Coronary artery (tissue), 2 donors: ENCODE measurements around the gene EDEM1.

ENCODE experiments used
- DNase-seq: peaks from one replicate; pipeline ENCODE4 v3.0.0-alpha.2; 2017; ENCODE audit warnings: low spot score
- H3K27ac ChIP-seq, 2 donors: fragments of 200-600 bp; sonication (generic); one replicate each; pipeline ENCODE4 v1.5.1; 2016 to 2019
- H3K4me3 ChIP-seq: fragments of 200-600 bp; sonication (generic); 2 replicates; pipeline ENCODE4 v1.5.1; 2016; ENCODE audit warnings: mild to moderate bottlenecking, moderate library complexity
- TF ChIP-seq, protein P1 (sequence below): fragments of 200-600 bp; sonication (generic); IDR thresholded peaks from one replicate; pipeline ENCODE4 v1.5.1; 2019; ENCODE audit warnings: antibody characterized with exemption

Gene EDEM1

GRCh38 chr3:5248822-5249221 is 61.3 kb downstream of the EDEM1 start:
- DNase-seq: no peak
- Histone ChIP-seq H3K27ac (no peak overlapping the region), H3K4me3 (no peak overlapping the region)
- TF ChIP-seq, protein P1, sequence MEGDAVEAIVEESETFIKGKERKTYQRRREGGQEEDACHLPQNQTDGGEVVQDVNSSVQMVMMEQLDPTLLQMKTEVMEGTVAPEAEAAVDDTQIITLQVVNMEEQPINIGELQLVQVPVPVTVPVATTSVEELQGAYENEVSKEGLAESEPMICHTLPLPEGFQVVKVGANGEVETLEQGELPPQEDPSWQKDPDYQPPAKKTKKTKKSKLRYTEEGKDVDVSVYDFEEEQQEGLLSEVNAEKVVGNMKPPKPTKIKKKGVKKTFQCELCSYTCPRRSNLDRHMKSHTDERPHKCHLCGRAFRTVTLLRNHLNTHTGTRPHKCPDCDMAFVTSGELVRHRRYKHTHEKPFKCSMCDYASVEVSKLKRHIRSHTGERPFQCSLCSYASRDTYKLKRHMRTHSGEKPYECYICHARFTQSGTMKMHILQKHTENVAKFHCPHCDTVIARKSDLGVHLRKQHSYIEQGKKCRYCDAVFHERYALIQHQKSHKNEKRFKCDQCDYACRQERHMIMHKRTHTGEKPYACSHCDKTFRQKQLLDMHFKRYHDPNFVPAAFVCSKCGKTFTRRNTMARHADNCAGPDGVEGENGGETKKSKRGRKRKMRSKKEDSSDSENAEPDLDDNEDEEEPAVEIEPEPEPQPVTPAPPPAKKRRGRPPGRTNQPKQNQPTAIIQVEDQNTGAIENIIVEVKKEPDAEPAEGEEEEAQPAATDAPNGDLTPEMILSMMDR: no peak

DNA sequence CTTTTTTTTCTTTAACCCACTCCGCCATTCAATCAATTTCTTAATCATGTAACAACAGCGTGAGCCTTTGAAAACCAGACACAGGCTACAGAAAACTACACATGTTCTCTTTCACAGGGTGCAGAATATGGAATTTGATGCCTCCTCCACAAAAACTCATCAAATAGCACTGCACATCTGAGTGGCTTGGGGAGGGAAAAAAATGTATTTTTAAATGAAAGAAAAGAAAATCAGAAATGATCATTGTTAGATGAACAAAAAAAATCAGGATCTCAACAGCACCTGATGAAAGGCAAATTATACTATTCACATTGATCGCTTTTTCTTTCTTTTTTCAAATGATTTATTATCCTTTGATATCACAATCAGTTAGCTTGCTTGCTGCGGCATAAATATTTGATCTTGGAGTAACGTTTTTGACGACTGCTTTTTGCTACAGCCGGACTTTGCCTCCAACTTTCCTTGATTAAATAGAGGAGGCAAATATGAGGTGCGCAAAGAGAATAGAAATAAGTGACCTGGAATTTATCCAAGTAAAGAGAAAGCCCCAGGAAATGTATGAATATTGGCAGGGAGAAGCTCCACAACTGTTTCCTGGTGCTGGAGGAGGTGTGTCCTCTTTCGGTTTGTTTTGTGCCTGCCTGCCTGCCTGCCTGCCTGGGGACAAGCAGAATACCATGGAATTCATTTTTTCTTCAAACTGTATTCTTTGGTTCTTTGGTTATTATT is 63.1 kb downstream of the EDEM1 start:
- Histone ChIP-seq H3K27ac (no peak overlapping the region), H3K4me3 (peak overlapping the region; percentile 54)
- TF ChIP-seq, protein P1: no peak
- DNase-seq: no peak

- Histone ChIP-seq H3K4me3 (peak overlapping the region; percentile 54), H3K27ac (no peak overlapping the region)
- TF ChIP-seq, protein P1: no peak
- no peak for DNase-seq
These were observed 63.7 kb downstream of the EDEM1 start for GRCh38 chr3:5251196-5251583.

DNA sequence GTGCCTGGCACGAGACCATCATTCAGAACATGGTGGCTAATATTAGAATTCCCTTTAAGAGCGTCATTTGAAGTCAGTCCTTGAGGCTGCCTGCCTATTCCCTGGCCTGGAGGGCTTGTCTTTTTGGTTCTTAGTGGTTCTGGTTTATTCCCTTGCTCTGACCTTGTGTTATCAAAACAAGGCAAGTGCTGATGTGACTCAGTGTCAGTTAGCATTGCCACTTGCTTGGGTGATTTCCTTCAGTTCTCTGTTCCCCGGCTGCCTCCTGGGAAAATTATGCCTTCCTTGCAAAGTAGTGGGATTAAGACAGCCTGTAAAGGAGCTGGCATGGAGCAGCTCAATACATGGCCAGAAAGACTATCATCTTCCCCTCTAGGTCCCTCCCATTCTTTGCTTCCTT is 64.6 kb downstream of the EDEM1 start:
- H3K27ac ChIP-seq: no peak overlapping the region
- no peak overlapping the region for H3K4me3 ChIP-seq
- TF ChIP-seq, protein P1: no peak
- DNase-seq: no peak

DNA sequence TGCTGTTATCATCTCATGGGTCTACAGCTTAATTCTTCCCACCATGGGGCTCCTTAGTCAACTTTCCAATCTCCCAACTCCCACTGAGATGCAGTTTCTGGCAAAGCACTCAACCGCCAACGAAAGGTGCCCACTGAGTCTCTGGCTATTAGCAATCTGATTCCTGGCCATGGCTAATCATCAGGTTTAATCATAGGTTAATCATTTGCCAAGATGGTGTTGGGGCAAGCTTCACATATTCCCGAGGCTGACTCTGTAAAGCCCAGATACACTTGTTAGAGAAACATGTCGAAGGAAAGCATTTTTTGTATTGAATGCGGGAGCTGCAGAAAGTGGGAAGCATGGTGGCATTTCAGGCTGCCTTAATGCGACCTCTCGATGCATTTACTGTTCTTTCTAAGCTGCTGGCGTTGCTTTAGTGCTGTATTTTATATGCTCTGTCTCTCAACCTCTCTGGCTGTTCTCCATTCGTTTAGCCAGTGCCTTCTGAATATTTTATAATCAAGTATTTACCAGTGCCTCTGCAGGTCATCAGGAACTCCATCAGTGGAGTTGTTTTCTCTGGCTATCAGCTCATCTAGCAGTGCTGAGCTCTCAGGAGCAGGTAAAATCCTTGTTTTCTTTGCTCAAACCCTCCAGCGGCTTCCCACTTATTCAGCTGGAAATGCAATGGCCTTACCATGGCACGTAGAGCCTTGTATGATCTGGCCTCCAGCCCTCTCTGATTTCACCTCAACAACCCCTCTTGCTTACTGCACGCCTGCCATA is 67.0 kb downstream of the EDEM1 start:
- no peak for DNase-seq
- TF ChIP-seq, protein P1: no peak
- Histone ChIP-seq H3K27ac (no peak overlapping the region), H3K4me3 (no peak overlapping the region)

- Histone ChIP-seq H3K27ac (no peak overlapping the region), H3K4me3 (no peak overlapping the region)
- TF ChIP-seq, protein P1: no peak
- no peak for DNase-seq
These were observed 68.2 kb downstream of the EDEM1 start for GRCh38 chr3:5255404-5256344.
